Testis (tissue), 2 donors: ENCODE results near the gene LTBR.

Experiments used
- CTCF ChIP-seq, 3 experiments: fragments of 450-650 bp in 2 of 3; fragments of 200-600 bp in 1 of 3; sonication (generic) in 1 of 3; IDR thresholded peaks; one replicate each; pipeline ENCODE4 v1.5.1; 2016 to 2019; ENCODE audit warnings: antibody characterized with exemption in 3 of 3, mild to moderate bottlenecking in 2 of 3, moderate library complexity in 1 of 3
- POLR2A ChIP-seq: fragments of 450-650 bp; IDR thresholded peaks from one replicate; pipeline ENCODE4 v1.6.1; 2017; ENCODE audit warnings: antibody characterized with exemption, mild to moderate bottlenecking, moderate library complexity

GRCh38 chr12:6392504-6392903 is 8.5 kb downstream of the LTBR start:
- TF ChIP-seq CTCF (IDR thresholded peaks at IDR 0.05) (no peak), POLR2A (no peak)
